GM12801 (cell line): Measurements from ENCODE around the gene CELF4.

ENCODE experiments used
- CTCF ChIP-seq: IDR thresholded peaks from one replicate; pipeline ENCODE4 v1.5.1; 2011; ENCODE audit warnings: control low read depth; ENCODE audit not compliant: insufficient read length; ENCODE audit errors: extremely low read depth

Gene CELF4

GRCh38 chr18:37532917-37533316, 32.7 kb downstream of the CELF4 start:
- no peak for TF ChIP-seq CTCF

GRCh38 chr18:37529863-37530262, 35.7 kb downstream of the CELF4 start:
- no peak for TF ChIP-seq CTCF

- TF ChIP-seq CTCF: no peak
These were observed 36.3 kb downstream of the CELF4 start for GRCh38 chr18:37529296-37529695.

- TF ChIP-seq CTCF: no peak
These were observed 38.2 kb downstream of the CELF4 start for GRCh38 chr18:37527395-37527794.

GRCh38 chr18:37525262-37525585, 40.4 kb downstream of the CELF4 start:
- no peak for TF ChIP-seq CTCF

GRCh38 chr18:37524498-37525261, 40.9 kb downstream of the CELF4 start:
- TF ChIP-seq CTCF: no peak

DNA sequence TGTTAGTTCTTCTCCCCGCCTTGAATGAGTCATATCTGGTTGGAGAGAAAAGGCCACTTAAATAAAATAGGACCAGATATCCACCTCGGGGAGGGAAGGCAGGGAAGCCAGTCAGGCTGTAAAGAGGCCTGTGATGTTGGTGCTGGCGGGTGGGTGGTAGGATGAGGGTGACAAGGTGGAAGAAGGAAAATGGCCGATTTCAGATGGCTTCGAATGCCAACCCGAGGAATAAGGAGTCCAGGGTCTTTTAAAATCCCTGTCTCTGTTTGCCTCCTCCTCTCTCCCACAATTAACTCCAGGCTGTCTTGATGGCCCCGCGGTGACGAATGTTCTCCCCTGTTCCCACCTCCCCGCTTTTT, 41.5 kb downstream of the CELF4 start:
- TF ChIP-seq CTCF: no peak
